Vagina (tissue), 2 donors: Measurements from ENCODE around the gene ZMYND8. TPM values are rescaled to one million over a fixed set of nuclear protein-coding genes. Genes with fewer than 3 reads are reported as not detected.

Experiments used
- DNase-seq, 2 donors: peaks; one replicate each; pipeline ENCODE4 v3.0.0-alpha.2; 2017; ENCODE audit errors: extremely low spot score in 2 of 2
- H3K27ac ChIP-seq: fragments of 200-600 bp; sonication (generic); one replicate; pipeline ENCODE4 v1.5.1; 2019
- H3K27me3 ChIP-seq: fragments of 200-600 bp; sonication (generic); one replicate; pipeline ENCODE4 v1.5.1; 2019
- H3K36me3 ChIP-seq, 2 donors: fragments of 200-600 bp; sonication (generic); one replicate each; pipeline ENCODE4 v1.5.1; 2017 to 2019
- H3K4me1 ChIP-seq: fragments of 200-600 bp; sonication (generic); one replicate; pipeline ENCODE4 v1.5.1; 2019
- H3K4me3 ChIP-seq, 2 donors: fragments of 200-600 bp; sonication (generic); 1 replicate in 1 of 2; 2 replicates in 1 of 2; pipeline ENCODE4 v1.5.1; 2016 to 2019
- H3K9me3 ChIP-seq: fragments of 200-600 bp; sonication (generic); one replicate; pipeline ENCODE4 v1.5.1; 2019
- CTCF ChIP-seq, 3 experiments: fragments of 450-650 bp in 2 of 3; fragments of 200-600 bp in 1 of 3; sonication (generic) in 1 of 3; IDR thresholded peaks; one replicate each; pipeline ENCODE4 v1.5.1; 2017 to 2019; ENCODE audit warnings: antibody characterized with exemption in 3 of 3, mild to moderate bottlenecking in 2 of 3, moderate library complexity in 2 of 3
- POLR2A ChIP-seq, 2 donors: fragments of 450-650 bp; IDR thresholded peaks; one replicate each; pipeline ENCODE4 v1.6.1; 2017; ENCODE audit warnings: antibody characterized with exemption in 2 of 2, mild to moderate bottlenecking in 2 of 2, moderate library complexity in 2 of 2
- POLR2AphosphoS5 ChIP-seq, 2 donors: sonication (generic); formaldehyde crosslinking; IDR thresholded peaks; one replicate each; pipeline ENCODE4 v1.9.0; 2017; ENCODE audit warnings: antibody characterized with exemption in 2 of 2, mild to moderate bottlenecking in 2 of 2, low read depth in 1 of 2; ENCODE audit not compliant: insufficient read depth in 1 of 2
- intact Hi-C: fragments of 100-400 bp; cut with DNase I; formaldehyde crosslinking; loops from one replicate; pipeline ENCODE4 v1.15.1; 2023
- total RNA-seq: library from RNA; depleted of rRNA; stranded (reverse); fragments of >200 nt; gene quantifications from one replicate; pipeline ENCODE4 v1.2.3, GENCODE V29; 2016

The ZMYND8 gene
- total RNA-seq, 1 donor from 2014 or later: 91.1 TPM

- no peak overlapping the region for H3K4me3 ChIP-seq
- no peaks in the 10 kb centered on the region for H3K9me3 ChIP-seq
- DNase-seq: no peak
- H3K27ac ChIP-seq: no peak overlapping the region
- TF ChIP-seq POLR2AphosphoS5 (IDR thresholded peaks at IDR 0.05; ENCODE audit: insufficient read depth in 1 of 2, low read depth in 1 of 2): no peak
- no peak for TF ChIP-seq CTCF (IDR thresholded peaks at IDR 0.05)
- TF ChIP-seq POLR2A (IDR thresholded peaks at IDR 0.05): no peak
- intact Hi-C loops: no loop called here
- H3K4me1 ChIP-seq: no peaks in the 10 kb centered on the region
- no peaks in the 10 kb centered on the region for H3K27me3 ChIP-seq
- H3K36me3 ChIP-seq: peaks cover 0 to 62% of the 10 kb centered on the region in 2 donors
Measured at GRCh38 chr20:47228654-47229053, 127.8 kb downstream of the ZMYND8 start.

- peaks cover 0 to 68% of the 10 kb centered on the region in 2 donors for H3K36me3 ChIP-seq
- DNase-seq: no peak
Measured at GRCh38 chr20:47227576-47227975, 128.9 kb downstream of the ZMYND8 start.

GRCh38 chr20:47227119-47227518, 129.4 kb downstream of the ZMYND8 start:
- Histone ChIP-seq H3K9me3 (no peaks in the 10 kb centered on the region), H3K4me3 (no peak overlapping the region), H3K4me1 (no peaks in the 10 kb centered on the region), H3K36me3 (peaks cover 0 to 69% of the 10 kb centered on the region in 2 donors), H3K27ac (no peak overlapping the region), H3K27me3 (no peaks in the 10 kb centered on the region)
- DNase-seq: no peak
- intact Hi-C loops: no loop called here
- TF ChIP-seq POLR2AphosphoS5 (IDR thresholded peaks at IDR 0.05; ENCODE audit: insufficient read depth in 1 of 2, low read depth in 1 of 2) (no peak), POLR2A (IDR thresholded peaks at IDR 0.05) (no peak), CTCF (IDR thresholded peaks at IDR 0.05) (no peak)

More at GRCh38 chr20:47227576-47227975, 128.9 kb downstream of the ZMYND8 start:
- intact Hi-C loops: no loop called here
- Histone ChIP-seq H3K27me3 (no peaks in the 10 kb centered on the region), H3K9me3 (no peaks in the 10 kb centered on the region), H3K27ac (no peak overlapping the region), H3K4me1 (no peaks in the 10 kb centered on the region), H3K4me3 (no peak overlapping the region)
- TF ChIP-seq CTCF (IDR thresholded peaks at IDR 0.05) (no peak), POLR2A (IDR thresholded peaks at IDR 0.05) (no peak), POLR2AphosphoS5 (IDR thresholded peaks at IDR 0.05; ENCODE audit: insufficient read depth in 1 of 2, low read depth in 1 of 2) (no peak)

GRCh38 chr20:47225458-47225857, 131.0 kb downstream of the ZMYND8 start:
- DNase-seq: no peak
- Histone ChIP-seq H3K4me1 (no peaks in the 10 kb centered on the region), H3K4me3 (no peak overlapping the region), H3K36me3 (peaks cover 0 to 79% of the 10 kb centered on the region in 2 donors), H3K27ac (no peak overlapping the region), H3K27me3 (no peaks in the 10 kb centered on the region), H3K9me3 (no peaks in the 10 kb centered on the region)
- intact Hi-C loops: no loop called here
- TF ChIP-seq CTCF (IDR thresholded peaks at IDR 0.05): no peak
- TF ChIP-seq POLR2AphosphoS5 (IDR thresholded peaks at IDR 0.05; ENCODE audit: insufficient read depth in 1 of 2, low read depth in 1 of 2): no peak
- TF ChIP-seq POLR2A (IDR thresholded peaks at IDR 0.05): no peak

- no peak overlapping the region for H3K4me3 ChIP-seq
- no peaks in the 10 kb centered on the region for H3K27me3 ChIP-seq
- intact Hi-C loops: no loop called here
- TF ChIP-seq POLR2AphosphoS5 (IDR thresholded peaks at IDR 0.05; ENCODE audit: insufficient read depth in 1 of 2, low read depth in 1 of 2) (no peak), POLR2A (IDR thresholded peaks at IDR 0.05) (no peak), CTCF (IDR thresholded peaks at IDR 0.05) (no peak)
- no peak overlapping the region for H3K27ac ChIP-seq
- no peaks in the 10 kb centered on the region for H3K4me1 ChIP-seq
- no peak for DNase-seq
- peaks cover 0 to 83% of the 10 kb centered on the region in 2 donors for H3K36me3 ChIP-seq
- no peaks in the 10 kb centered on the region for H3K9me3 ChIP-seq
Measured at GRCh38 chr20:47224857-47225256, 131.6 kb downstream of the ZMYND8 start.
